Prostate gland (tissue), 2 donors: ENCODE measurements around the gene ERC2.

Experiments
- POLR2A ChIP-seq: fragments of 450-650 bp; IDR thresholded peaks from one replicate; pipeline ENCODE4 v1.6.1; 2016; ENCODE audit warnings: antibody characterized with exemption, mild to moderate bottlenecking
- TF ChIP-seq, protein P1 (sequence below), 4 experiments: fragments of 200-600 bp in 2 of 4; fragments of 450-650 bp in 2 of 4; sonication (generic) in 2 of 4; IDR thresholded peaks; 1 replicate in 3 of 4; 2 replicates in 1 of 4; pipeline ENCODE4 v1.5.1; 2016 to 2019; ENCODE audit warnings: antibody characterized with exemption in 4 of 4, mild to moderate bottlenecking in 2 of 4, moderate library complexity in 2 of 4

DNA sequence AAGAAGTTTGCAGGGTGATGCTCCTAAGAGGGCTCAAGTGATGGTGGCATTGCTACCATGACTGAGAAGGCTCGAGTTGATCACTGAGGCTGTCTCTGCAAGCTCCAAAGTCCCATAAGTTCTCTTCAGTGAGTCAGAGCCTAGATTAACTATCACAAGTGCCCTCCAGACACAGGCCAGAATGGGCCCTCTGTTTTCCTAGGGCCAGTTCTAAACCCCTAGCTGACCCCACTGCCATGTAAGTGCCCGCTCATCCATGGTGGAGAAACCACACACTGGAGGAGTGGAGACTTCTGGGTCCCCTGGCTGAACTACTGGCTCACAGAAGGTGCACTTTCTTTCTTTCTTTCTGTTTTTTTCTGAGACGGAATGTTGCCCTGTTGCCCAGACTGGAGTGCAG, 893.6 kb downstream of the ERC2 start:
- TF ChIP-seq, protein P1, sequence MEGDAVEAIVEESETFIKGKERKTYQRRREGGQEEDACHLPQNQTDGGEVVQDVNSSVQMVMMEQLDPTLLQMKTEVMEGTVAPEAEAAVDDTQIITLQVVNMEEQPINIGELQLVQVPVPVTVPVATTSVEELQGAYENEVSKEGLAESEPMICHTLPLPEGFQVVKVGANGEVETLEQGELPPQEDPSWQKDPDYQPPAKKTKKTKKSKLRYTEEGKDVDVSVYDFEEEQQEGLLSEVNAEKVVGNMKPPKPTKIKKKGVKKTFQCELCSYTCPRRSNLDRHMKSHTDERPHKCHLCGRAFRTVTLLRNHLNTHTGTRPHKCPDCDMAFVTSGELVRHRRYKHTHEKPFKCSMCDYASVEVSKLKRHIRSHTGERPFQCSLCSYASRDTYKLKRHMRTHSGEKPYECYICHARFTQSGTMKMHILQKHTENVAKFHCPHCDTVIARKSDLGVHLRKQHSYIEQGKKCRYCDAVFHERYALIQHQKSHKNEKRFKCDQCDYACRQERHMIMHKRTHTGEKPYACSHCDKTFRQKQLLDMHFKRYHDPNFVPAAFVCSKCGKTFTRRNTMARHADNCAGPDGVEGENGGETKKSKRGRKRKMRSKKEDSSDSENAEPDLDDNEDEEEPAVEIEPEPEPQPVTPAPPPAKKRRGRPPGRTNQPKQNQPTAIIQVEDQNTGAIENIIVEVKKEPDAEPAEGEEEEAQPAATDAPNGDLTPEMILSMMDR (IDR thresholded peaks at IDR 0.05): no peak
- no peak for TF ChIP-seq POLR2A
